Fibroblast of skin of scalp (primary cell): ENCODE measurements around the gene CACNA2D1.
A peak's percentile ranks its signal among the peaks of the same experiment; 100 is the strongest.

ENCODE experiments used
- DNase-seq: peaks from one replicate; pipeline ENCODE4 v3.0.0-alpha.2; 2013

Gene CACNA2D1

DNA sequence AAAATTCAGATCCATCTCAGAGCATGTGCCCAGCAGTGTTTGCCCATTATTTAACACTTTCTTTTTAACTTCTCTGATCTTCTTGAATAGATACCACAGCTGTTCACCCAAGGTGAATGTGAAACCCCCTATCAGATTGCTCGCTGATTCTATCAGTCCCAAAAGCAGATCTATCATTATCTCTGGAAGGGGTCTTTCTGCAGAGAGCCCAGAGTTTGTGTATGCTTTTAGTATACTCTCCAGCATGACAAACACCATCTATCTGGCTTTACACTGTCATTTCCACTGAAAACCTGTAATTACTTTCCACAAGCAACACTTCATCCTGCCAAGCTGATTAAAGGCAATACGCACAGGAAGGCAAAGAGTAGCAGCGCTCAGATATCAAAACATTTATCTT lies 168.2 kb downstream of the CACNA2D1 start:
- no peak for DNase-seq

DNA sequence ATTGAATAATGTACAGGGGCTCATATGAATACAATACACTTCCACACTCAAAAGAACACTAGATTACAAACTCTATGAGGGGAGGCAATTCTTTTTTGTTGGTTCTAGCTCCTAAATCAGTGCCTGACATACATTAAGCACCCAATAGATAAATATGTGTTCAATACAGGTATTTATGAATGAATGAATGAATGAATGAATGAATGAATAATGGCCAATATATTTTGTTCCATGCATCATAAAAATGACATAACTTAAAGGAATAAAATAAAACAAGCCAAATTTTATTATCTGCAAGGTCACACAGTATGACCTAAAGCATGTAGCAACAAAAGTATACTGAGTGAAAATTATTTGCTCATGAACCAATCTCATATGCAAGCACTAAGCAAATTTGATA lies 168.9 kb downstream of the CACNA2D1 start:
- DNase-seq: no peak

DNA sequence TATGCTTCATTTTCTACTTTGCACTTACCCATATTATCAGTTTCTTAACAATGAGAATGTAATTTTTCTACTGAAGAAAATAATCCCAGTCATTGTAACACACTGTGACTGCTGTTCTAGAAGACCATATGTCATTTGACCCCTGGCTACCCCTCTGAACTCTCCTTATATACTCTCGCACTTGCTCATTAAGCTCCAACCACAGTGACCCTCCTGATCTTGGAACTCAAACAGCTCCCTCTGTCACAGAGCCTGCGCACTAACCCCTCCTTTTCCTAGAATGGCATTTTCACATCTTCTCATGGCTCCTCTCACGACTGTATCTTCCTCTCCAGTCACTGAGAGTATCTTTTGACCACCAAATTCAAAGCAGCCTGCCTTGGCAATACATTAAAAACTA lies 169.7 kb downstream of the CACNA2D1 start:
- DNase-seq: no peak

DNA sequence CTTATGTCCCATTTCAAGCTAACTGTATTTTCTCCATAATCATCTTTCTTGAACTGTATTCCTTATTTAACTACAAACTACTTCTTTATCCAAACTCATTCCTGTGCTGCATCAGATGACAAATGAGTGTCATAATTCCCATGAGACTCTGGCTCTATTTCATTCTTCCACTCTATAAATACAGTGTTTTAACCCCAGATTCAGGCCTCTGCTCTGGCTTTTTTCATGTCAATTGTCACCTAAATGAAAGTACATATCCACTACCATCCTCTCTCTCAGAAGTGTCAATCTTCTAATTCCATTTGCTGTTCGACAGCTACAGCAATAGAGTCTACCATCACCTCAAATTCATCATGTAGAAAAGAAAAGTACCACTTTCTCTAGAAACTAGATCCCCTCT lies 172.7 kb downstream of the CACNA2D1 start:
- DNase-seq: no peak

DNA sequence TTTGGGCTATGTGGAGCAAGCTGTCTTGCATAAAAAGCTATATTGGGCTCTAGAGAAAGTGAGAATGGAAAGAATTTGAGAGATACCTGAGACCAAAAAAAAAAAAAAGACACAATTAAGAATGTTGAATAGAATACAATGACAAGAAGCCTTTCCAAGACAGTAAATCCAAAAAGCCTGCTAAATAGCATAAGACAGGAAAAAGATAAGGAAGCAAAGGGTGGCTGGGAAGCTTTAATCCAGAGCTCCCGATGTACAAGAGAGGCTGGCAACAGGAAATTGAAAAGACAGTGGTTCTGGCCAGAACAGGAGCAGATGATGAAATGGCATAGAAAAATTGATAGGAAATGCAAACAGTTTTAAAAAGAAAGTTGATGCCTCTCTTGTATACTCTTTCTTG lies 174.9 kb downstream of the CACNA2D1 start:
- peak; percentile 9 for DNase-seq

DNA sequence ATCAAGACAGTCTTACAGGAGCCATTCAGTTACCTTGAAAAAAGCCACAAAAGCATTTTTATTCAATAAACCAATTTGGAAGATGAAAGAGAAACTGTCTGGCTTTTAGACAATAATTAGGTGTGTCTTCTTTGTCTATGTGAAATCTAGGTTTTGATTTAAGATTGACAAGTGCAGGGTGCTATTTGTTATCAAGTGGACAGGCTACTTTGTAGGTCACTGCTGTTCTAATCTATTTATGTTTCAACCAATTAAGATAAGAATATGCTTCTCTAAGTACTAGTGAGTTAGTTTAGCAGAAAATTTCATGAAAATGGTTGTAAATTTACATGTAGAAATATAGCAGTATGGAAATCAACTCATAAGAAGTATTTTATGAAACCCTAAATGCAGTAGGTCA lies 177.5 kb downstream of the CACNA2D1 start:
- no peak for DNase-seq

DNA sequence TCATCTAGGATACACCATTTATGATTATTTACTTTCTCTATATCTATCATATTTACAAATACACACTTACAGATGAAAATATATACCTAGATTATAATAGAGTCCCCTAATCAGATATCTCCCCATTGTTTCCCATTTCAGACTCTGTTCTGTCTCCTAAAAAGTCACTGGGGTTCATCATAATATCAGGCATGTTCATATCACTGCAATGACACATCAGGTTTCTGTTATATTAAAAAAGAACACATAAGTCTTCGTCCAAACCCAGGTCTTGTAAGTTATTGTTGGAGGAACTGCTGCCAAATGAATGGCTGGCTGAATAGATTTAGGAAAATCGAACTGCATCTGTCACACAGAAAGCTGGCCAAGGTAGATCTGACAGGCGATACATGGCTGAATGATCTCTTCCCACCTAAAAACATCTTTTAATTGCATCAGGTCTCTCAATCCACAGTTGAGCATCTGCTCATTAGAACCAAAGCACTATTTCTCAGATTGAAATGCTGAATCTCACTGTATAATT lies 178.7 kb downstream of the CACNA2D1 start:
- no peak for DNase-seq

DNA sequence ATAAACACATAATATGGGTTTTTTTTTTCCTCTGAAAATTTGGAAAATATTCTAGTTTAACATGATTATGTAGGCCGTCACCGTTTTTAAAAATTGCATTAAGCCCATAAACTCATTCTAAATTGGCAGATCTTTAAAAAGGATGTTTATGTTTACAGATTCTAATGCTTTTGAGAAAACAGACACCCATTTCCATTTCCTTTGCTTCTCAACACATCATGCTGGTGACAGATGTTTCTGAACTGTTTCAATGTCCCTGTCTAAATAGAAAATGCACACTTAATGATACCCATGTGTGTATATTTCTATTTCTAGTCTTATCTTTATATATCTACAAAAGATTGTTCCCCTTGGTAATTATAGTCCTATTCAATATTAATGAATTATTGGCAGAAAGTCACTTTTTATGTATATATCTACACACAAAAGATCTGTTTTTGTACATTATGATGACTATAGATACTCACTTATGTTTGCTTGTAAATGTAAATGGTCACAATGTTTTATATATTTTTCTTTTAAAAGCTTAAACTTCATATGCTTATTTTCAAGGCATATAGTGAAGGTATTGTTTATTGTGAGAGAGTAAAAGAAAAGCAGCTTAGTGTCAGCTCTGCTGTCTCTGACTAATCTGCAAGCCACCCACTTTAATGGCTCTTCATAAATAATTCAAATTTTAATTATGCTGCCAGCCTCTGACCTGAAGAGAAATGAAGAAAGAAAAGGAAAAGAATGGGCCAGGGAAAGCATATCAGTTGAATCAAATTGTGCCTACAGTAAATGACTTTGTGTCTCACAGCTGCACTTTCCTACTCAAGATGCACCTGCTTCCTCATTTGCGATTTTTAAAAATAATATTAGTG lies 179.4 kb downstream of the CACNA2D1 start:
- no peak for DNase-seq

DNA sequence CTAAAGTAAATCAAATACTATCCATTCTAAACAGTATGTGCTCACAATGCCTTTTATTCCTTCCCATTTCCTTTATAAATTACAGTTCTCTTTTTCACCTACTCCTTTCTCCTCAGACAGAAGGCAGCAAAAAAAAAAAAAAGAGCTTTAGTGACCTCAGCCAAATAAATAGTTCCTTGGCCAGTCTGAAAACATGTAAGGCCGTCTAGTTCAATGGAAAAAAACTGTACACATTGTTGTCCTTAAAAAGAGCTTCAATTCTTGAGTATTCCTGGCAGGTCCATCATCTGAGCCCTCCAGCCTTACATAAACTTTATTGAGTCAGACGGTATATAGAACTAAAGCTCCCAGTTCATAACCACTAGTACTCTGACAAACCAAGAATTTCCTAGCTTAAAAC lies 185.4 kb downstream of the CACNA2D1 start:
- DNase-seq: no peak

DNA sequence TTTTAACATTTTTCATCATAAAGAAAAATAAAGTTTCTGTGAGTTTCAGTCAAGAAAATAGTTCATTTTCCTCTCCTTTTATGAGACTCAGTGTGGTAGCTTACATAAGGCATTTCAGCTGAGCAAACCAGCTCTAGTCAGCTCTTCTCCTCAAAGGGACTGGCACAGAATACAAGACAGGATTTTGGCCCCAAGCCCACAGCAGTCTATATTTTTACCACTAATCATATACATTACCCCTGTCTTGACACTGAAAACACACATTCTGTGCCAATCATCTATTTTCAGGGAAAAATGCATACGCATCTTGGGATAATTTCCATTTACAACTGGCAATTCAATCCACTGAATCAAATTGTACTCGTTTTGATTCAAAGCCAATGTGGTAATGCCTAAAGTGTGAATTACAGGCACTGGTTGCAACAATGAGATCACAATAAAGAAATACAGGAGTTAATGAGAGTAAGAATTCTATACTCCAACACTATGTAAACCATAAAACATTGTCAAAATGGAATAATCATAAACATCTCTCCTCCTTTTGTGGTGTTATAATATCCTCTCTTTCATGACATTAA lies 186.4 kb downstream of the CACNA2D1 start:
- no peak for DNase-seq

DNA sequence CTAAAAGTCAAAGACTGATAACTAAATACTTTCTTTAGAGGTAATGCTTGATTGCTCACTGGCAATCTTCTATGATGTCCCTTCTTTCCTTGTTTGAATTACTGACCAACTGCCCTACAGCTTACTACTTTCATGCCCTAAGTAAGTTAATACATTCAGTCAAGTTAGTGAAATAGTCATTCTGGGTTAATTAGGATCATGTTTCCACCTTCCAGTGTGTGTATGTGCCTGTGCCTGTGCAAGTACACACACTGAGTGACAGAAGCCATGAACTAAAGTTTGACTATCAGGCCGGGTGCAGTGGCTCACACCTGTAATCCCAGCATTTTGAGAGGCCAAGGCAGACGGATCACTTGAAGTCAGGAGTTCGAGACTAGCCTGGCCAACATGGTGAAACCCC lies 187.9 kb downstream of the CACNA2D1 start:
- DNase-seq: no peak

DNA sequence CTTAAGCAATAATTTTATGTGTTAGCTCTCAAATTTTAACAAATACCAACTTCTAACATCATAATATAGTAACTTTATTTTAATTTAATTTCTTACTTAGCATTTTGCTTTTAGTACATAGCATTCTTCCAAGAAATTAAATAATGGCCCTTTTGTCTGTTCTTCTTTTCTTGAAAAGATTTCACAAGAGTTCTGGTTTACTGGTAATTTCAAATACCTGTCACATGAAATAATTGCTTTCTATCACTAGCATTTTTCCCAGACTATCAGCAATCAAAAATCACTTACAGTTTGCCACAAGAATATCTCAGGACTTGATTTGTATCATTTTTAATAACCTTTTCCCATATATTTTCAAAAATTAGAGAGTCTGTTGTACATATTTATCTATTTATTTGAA lies 193.0 kb downstream of the CACNA2D1 start:
- no peak for DNase-seq

DNA sequence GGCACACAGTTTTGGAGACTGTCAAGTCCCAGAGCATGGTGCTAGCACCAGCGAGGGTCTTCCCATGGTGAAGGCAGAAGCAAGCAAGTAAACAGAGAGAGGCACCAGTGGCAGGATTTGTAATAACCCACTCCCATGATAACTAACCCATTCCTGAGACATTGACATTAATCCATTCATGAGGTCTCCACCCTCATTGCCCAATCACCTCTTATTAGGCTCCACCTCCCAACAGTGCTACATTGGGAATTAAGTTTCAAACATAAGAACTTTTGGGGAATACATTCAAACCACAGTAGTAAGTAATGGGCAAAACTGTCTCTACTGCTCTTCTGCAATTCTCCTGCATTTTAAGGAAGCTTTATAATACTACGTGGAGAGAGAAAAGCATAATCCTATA lies 193.6 kb downstream of the CACNA2D1 start:
- DNase-seq: no peak

DNA sequence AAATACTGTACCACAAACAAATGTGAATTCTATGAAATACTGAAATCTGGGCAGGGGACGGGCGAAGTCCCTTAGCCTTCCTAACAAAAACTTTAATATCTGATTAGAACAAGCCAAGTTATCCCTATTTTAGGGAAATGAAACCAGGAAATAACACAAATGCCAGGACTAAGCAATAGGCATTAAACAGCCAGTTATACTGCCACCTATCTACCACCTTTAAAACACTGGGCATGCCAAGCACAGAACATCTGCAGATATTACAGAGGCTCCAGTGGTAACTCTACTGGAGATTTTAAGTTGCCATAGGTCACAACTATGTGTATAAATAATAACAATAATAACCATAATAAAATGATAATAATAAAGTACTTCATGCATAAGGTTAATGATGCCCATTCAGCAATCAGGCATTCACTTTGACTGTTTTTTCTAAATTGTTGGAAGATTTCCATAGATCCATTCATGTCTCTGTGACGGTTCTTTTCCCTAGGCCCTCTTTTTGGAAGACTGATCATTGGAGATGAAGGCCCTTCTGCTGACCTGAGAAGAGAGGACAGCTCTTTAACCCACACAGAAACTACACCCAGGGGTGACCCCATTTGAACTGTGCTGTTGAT lies 195.7 kb downstream of the CACNA2D1 start:
- peak; percentile 18 for DNase-seq

DNA sequence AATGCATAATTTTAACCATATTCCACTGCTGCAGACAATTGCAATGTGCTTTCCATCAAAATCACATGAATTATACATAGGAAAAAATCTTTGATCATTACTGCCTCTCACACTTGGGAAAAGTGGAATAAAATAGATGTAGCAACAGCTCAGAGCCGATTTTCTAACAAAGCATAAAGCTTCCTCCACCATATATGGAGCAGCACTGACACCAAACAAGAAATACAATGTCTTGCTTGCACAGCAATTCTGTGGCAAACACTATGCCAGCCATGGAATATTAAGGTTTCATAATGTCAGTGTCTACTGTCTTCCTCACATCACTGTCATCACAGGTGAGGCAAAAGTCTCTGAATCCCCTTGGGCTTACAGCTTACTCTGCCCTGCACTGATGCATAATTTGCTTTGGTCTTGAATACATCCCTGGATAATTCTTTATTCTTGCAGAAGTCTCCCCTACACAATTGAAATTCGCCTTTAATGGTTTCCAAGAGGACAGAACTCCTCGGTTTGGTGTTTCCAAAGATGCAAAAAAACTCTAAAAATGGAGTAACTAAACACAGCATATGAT lies 198.5 kb downstream of the CACNA2D1 start:
- DNase-seq: no peak

DNA sequence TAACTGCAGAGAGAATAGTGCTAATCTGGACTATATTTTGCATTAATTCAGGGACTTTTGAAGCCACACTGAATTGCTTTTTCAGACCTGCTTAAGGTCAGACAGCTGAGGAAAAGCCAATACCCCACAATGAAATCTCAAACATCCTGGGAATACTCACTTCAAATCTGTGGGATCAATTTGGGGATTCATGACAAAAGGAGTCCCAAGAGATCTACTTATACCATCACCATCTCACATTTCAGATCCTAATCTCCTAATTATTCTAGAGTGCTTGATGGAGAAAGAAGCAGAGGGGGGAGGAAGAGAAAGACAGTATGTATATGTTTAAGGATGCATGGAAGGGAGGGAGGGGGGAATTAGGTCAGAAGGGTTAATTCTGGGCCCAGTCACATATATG lies 202.2 kb downstream of the CACNA2D1 start:
- no peak for DNase-seq

DNA sequence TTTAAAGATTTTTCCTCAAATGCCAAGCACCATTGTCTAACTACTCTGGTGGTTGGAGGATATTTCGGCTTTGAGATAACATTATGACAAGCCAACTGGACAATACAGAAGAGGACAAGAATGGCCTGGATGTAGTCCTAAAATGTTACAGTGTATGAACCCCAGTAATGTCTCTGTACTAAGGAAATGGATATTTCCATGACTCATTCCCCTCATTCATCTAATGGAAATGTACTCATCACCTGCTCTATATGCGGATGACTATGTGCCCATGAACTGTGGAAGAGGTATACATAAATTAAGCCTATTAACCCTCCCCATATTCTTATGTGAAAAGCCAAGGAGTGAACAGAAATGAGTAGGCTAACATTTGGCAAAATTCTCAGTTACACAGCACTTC lies 207.9 kb downstream of the CACNA2D1 start:
- DNase-seq: no peak

DNA sequence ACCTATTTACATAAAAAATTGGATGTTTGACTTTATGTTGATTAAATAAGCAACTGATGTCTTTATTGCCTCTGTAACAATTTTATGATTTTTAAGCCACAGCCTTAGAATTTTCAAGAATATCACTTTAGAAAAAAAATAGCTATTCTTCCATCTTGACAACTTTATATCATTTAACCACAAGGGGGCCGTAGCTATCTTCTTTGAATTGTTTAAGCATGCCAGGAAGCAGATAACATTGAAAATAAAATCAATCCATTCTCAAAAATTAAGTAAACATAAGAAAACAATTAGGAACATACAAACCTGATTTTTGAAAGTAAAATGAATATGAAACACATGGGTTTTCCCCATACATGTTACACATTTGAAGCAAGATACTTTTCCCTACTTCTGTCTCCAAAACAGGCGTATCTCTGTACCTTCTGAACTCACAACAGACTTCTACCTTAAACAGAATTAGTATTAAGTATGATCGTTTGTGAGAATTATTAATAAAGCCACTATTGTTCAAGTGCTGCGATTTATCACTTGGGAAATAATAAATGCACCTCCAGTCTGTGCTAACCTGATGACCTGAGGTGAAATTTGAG lies 209.0 kb downstream of the CACNA2D1 start:
- DNase-seq: peak; percentile 60

DNA sequence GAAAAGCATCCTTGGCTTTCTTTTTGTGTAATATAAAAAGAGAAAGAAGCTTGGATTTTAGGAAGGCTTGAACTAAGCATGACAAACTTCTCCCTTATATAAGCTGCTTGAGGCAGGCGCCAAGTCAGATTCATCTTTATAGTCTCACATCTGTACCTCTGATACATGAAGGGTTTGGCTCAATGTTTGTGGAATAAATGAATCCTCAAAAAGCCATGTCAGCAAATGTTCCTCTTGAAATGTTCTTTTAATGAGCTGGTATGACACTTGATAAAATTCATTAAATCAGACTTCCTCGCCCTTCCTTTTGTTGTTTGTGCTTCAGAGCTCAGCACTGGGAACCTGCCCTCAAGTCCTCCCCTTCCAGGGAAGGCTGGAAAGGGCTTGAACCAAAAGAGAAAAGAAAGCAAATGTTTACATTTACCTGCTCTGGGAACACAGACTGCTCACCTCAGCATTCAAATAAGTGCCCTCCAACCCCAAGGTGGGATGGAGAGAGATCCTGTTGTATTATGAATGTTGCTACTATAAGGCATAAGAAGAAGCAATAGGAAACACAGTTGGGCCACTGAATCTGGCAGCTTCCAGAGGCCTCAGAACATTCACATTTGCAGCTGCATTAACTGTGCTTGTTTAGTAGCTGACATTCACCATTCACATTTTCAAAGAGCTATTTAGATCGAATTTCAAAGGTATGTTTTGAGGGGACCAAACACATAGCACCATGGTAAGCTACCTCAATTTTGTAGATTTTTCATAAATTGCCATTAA lies 212.6 kb downstream of the CACNA2D1 start:
- no peak for DNase-seq

DNA sequence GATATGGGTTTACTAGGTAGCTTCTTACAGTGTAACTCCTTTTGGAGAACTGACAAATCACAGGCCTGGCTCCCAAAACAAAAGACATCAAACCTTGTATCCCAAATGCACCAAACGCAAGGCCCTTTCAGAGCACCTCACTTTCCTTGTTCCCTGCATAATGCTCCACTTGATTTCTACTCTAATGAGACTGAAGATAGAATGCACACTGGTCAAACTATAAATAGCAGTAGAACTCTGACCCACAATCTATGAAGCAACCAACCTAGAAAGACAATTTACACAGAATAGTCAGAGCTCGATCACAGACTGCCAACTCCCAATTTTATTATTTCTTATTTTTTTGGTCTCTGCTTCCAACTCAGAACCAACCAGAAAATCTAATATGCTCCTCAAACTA lies 214.4 kb downstream of the CACNA2D1 start:
- no peak for DNase-seq

DNA sequence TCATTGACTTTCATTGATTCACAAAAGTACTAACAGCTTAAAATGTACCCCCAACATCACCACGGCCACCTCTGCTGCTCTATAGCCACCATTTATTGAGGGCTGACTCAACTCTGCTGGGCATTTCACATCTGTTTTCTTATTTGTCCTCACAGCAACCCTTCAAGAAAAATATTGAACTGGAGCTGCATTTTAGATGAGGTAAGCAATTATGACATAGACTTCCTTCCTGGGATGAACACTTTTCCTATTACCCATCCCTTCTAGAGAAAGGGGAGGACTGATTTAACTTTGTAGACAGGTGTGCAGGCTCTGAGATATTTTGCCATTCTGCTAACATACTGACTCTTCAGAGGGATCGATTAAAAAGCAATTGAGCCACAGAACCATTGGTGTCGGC lies 217.4 kb downstream of the CACNA2D1 start:
- no peak for DNase-seq

DNA sequence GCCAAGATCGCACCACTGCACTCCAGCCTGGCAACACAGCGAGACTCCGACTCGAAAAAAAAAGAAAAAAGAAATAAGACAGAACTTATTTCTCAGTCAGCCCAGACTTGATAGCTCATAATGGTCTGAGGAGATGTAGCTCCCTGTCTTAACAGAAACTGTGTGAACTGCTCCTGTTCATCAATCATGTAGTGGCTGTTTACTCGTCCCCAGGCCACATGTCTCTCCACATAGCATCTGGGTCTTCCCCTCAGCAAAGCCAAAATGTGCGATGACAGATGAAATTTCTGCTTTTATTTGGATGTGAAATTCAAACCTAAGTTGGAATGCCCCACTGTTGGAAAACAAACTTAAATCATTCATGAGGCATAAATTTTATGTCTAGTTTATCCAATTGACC lies 219.0 kb downstream of the CACNA2D1 start:
- DNase-seq: no peak
